K562 (cell line): Measurements from ENCODE around the gene ACOT7. TPM values are rescaled to one million over a fixed set of nuclear protein-coding genes. Genes with fewer than 3 reads are reported as not detected.

Experiments
- ATAC-seq: fragments of 200-7000 bp; cut with Tn5 transposase; 3 replicates; pipeline ENCODE4 v1.9.1; 2020; ENCODE audit warnings: moderate library complexity
- BruUV-seq: library from RNA; stranded (reverse); fragments of 400-500 nt; replicated peaks from 2 replicates; lab custom pipeline; 2021; lab: Mats Ljungman, UMichigan
- CTCF ChIA-PET: fragments of 300-600 bp; formaldehyde crosslinking; extraction: SDS; loops from one replicate; lab custom pipeline; 2021; ENCODE audit warnings: low intra/inter-chr PET ratio; lab: Yijun Ruan, JAX
- POLR2A ChIA-PET: fragments of 300-600, 350-650 bp; sonication (Branson Sonifier 250); formaldehyde crosslinking; extraction: SDS; loops from one replicate; lab custom pipeline; 2021; ENCODE audit warnings: antibody characterized with exemption, inconsistent platforms; lab: Yijun Ruan, JAX
- DNase-seq, 4 experiments: peaks; one replicate each; pipeline versions ENCODE4 v3.0.0 to v3.0.0-alpha.2; 2011 to 2018; ENCODE audit warnings: low spot score in 3 of 4, mixed read lengths in 3 of 4; ENCODE audit errors: extremely low read depth in 1 of 4
- FAIRE-seq: peaks from 2 replicates; lab custom pipeline; 2011; peaks lifted over from hg19 to GRCh38; lab: Jason Lieb, UNC
- H2AFZ ChIP-seq: 2 replicates; pipeline ENCODE4 v1.6.0; 2011; ENCODE audit warnings: low read depth, low read length, control low read depth, inconsistent platforms
- H3K27ac ChIP-seq: fragments of 200-600 bp; 3 replicates; pipeline ENCODE4 v1.8.0; 2011; ENCODE audit warnings: low read depth, mild to moderate bottlenecking, control low read depth, inconsistent platforms, low read length, moderate library complexity, mixed read lengths; ENCODE audit errors: extremely low read depth
- H3K27me3 ChIP-seq, 2 experiments: fragments of 300-600 bp in 1 of 2; 2 replicates in 1 of 2; 3 replicates in 1 of 2; pipeline versions ENCODE4 v1.6.0 to v1.8.0; 2011; ENCODE audit warnings: inconsistent platforms in 2 of 2, low read length in 2 of 2, mild to moderate bottlenecking in 1 of 2, mixed read lengths in 1 of 2, moderate library complexity in 1 of 2; ENCODE audit not compliant: control insufficient read depth in 2 of 2, insufficient read depth in 2 of 2
- H3K36me3 ChIP-seq: fragments of 300-600 bp; 3 replicates; pipeline ENCODE4 v1.8.0; 2011; ENCODE audit warnings: mild to moderate bottlenecking, low read length, inconsistent platforms; ENCODE audit not compliant: control insufficient read depth, insufficient read depth
- H3K4me1 ChIP-seq, 2 experiments: fragments of 200-600 bp in 1 of 2; replicated peaks in 1 of 2; 2 replicates in 1 of 2; 3 replicates in 1 of 2; pipeline versions ENCODE4 v1.5.1 to v1.8.0; 2011; ENCODE audit warnings: inconsistent platforms in 2 of 2, low read length in 2 of 2, mild to moderate bottlenecking in 1 of 2, mixed read lengths in 1 of 2, moderate library complexity in 1 of 2; ENCODE audit not compliant: control insufficient read depth in 2 of 2, insufficient read depth in 2 of 2
- H3K4me2 ChIP-seq: 2 replicates; pipeline ENCODE4 v1.6.1; 2011; ENCODE audit warnings: low read length, control low read depth, inconsistent platforms, mixed read lengths; ENCODE audit not compliant: insufficient read depth
- H3K4me3 ChIP-seq: fragments of 200-600 bp; sonication (generic), shearing (Covaris generic); 2 replicates; pipeline ENCODE4 v1.5.1; 2016; ENCODE audit warnings: control low read depth, inconsistent platforms
- H3K79me2 ChIP-seq: fragments of 200-600 bp; 3 replicates; pipeline ENCODE4 v1.8.0; 2011; ENCODE audit warnings: low read length, inconsistent platforms; ENCODE audit not compliant: control insufficient read depth, insufficient read depth
- H3K9ac ChIP-seq, 2 experiments: 2 replicates each; pipeline versions ENCODE4 v1.6.0 to v1.6.1; 2011; ENCODE audit warnings: low read depth in 2 of 2, low read length in 2 of 2, control low read depth in 1 of 2, inconsistent platforms in 1 of 2, mild to moderate bottlenecking in 1 of 2, mixed read lengths in 1 of 2; ENCODE audit not compliant: insufficient read depth in 1 of 2
- H3K9me1 ChIP-seq: one replicate; pipeline ENCODE4 v1.6.0; 2011; ENCODE audit warnings: inconsistent platforms, mild to moderate bottlenecking, low read length, moderate library complexity; ENCODE audit not compliant: control insufficient read depth, insufficient read depth
- H3K9me3 ChIP-seq: replicated peaks from 2 replicates; pipeline ENCODE4 v1.5.1; 2011; ENCODE audit warnings: low read depth, low read length, inconsistent platforms; ENCODE audit not compliant: control insufficient read depth, insufficient read depth
- H4K20me1 ChIP-seq: replicated peaks from 2 replicates; pipeline ENCODE4 v1.6.1; 2011; ENCODE audit warnings: low read length, inconsistent platforms, mixed read lengths; ENCODE audit not compliant: control insufficient read depth, insufficient read depth
- ATF7 ChIP-seq: fragments of 450-650 bp; IDR thresholded peaks from 2 replicates; pipeline ENCODE4 v1.7.1; 2014; ENCODE audit warnings: mild to moderate bottlenecking, moderate library complexity
- CC2D1A ChIP-seq: fragments of 450-650 bp; IDR thresholded peaks from 2 replicates; pipeline ENCODE4 v1.6.1; 2017; ENCODE audit warnings: mild to moderate bottlenecking
- CREM ChIP-seq: IDR thresholded peaks from 2 replicates; pipeline ENCODE4 v1.6.1; 2014; ENCODE audit warnings: antibody characterized with exemption, low read depth
- ELF4 ChIP-seq: fragments of 450-650 bp; formaldehyde crosslinking; IDR thresholded peaks from 2 replicates; pipeline ENCODE4 v1.4.0; 2022; ENCODE audit warnings: missing genetic modification characterization
- ETV6 ChIP-seq, 3 experiments: fragments of 150-350 bp in 1 of 3; sonication (generic) in 1 of 3; formaldehyde crosslinking in 1 of 3; IDR thresholded peaks; 2 replicates each; pipeline versions ENCODE4 v1.6.1 to v1.8.0; 2014 to 2022; ENCODE audit warnings: borderline replicate concordance in 2 of 3, low read depth in 2 of 3, antibody characterized with exemption in 1 of 3, low read length in 1 of 3, mild to moderate bottlenecking in 1 of 3, missing genetic modification reagents in 1 of 3
- ILK ChIP-seq: fragments of 450-650 bp; IDR thresholded peaks from 2 replicates; pipeline ENCODE4 v1.6.1; 2016; ENCODE audit warnings: missing genetic modification characterization, low read depth, mild to moderate bottlenecking, missing compliant biosample characterization, moderate library complexity, borderline replicate concordance
- KLF1 ChIP-seq: fragments of 450-650 bp; IDR thresholded peaks from 2 replicates; pipeline ENCODE4 v1.6.1; 2016; ENCODE audit warnings: missing genetic modification characterization, missing compliant biosample characterization
- MAZ ChIP-seq, 2 experiments: fragments of 450-650 bp in 1 of 2; sonication (generic) in 1 of 2; formaldehyde crosslinking; IDR thresholded peaks in 1 of 2; conservative IDR thresholded peaks in 1 of 2; 2 replicates each; pipeline versions ENCODE4 v1.4.0 to v1.5.0; 2020; ENCODE audit warnings: mild to moderate bottlenecking in 1 of 2, missing genetic modification reagents in 1 of 2
- MIER1 ChIP-seq: fragments of 450-650 bp; IDR thresholded peaks from 2 replicates; pipeline ENCODE4 v1.6.1; 2016; ENCODE audit warnings: antibody characterized with exemption, mild to moderate bottlenecking, low read depth
- NCOR1 ChIP-seq: fragments of 450-650 bp; IDR thresholded peaks from 2 replicates; pipeline ENCODE4 v1.6.1; 2016; ENCODE audit warnings: mild to moderate bottlenecking, moderate library complexity
- TBP ChIP-seq: optimal IDR thresholded peaks from 2 replicates; pipeline ENCODE3; 2011; ENCODE audit warnings: low read depth, low read length, improper control_type of control experiment
- XRCC4 ChIP-seq: IDR thresholded peaks from one replicate; pipeline ENCODE4 v1.6.1; 2011; ENCODE audit not compliant: insufficient read depth, insufficient read length; ENCODE audit errors: extremely low read depth
- ZNF133 ChIP-seq: fragments of 250-450 bp; sonication (Bioruptor Pico); IDR thresholded peaks from 2 replicates; pipeline ENCODE4 v1.4.0; 2020; ENCODE audit warnings: mild to moderate bottlenecking
- ZNF165 ChIP-seq: fragments of 250-450 bp; sonication (Bioruptor Pico); IDR thresholded peaks from 2 replicates; pipeline ENCODE4 v1.4.0; 2020; ENCODE audit warnings: borderline replicate concordance
- ZSCAN32 ChIP-seq: fragments of 450-650 bp; formaldehyde crosslinking; IDR thresholded peaks from 2 replicates; pipeline ENCODE4 v1.4.0; 2020; ENCODE audit warnings: mild to moderate bottlenecking, moderate library complexity
- WGBS: fragments of 100-300 bp; shearing (Covaris generic); methylation state at CpG from one replicate; pipeline ENCODE4 v1.1.6; 2016; ENCODE audit warnings: low coverage, mixed read lengths; ENCODE audit not compliant: insufficient coverage; ENCODE audit errors: missing lambda C conversion rate; 5-methylcytosine and 5-hydroxymethylcytosine counted together
- in situ Hi-C: fragments of 300-500 bp; cut with MboI; formaldehyde crosslinking; loops from 4 replicates; pipeline ENCODE4 v1.15.0; 2018; ENCODE audit warnings: inconsistent platforms, mixed read lengths
- intact Hi-C: fragments of 100-400 bp; cut with micrococcal nuclease; formaldehyde crosslinking; loops from 2 replicates; pipeline ENCODE4 v1.14.2; 2022
- polyA plus RNA-seq, 8 experiments: library from polyadenylated mRNA; depleted of rRNA in 4 of 8; stranded (reverse) in 5 of 8; unstranded in 3 of 8; fragments of >200 nt; fragmentation: Nextera tagmentation in 2 of 8; fragmentation: Illumina TruSeq in 1 of 8; extraction: Ambion mirVana in 2 of 8; extraction: Trizol in 1 of 8; gene quantifications; 2 replicates each; pipeline versions ENCODE4 v1.2.1 to v1.2.3, GENCODE V29; 2011 to 2014; ENCODE audit warnings: inconsistent platforms in 1 of 8, missing spikeins in 1 of 8
- total RNA-seq, 7 experiments: library from RNA; depleted of rRNA in 6 of 7; stranded (reverse); fragments of >200 nt in 6 of 7; fragmentation: Illumina TruSeq in 2 of 7; extraction: Trizol in 2 of 7; gene quantifications; 2 replicates each; pipeline versions ENCODE4 v1.2.1 to v1.2.3, GENCODE V29; 2011 to 2021; ENCODE audit warnings: low replicate concordance in 1 of 7
- TF ChIP-seq, protein P1 (sequence below), 2 experiments: fragments of 150-350 bp in 1 of 2; IDR thresholded peaks; 2 replicates each; pipeline ENCODE4 v1.6.1; 2012 to 2016; ENCODE audit warnings: low read depth in 2 of 2, low read length in 2 of 2, mild to moderate bottlenecking in 1 of 2, moderate library complexity in 1 of 2

ACOT7 gene
- total and polyA plus RNA-seq, 9 of the 15 experiments (the other 6 are each of a cell fraction or from before 2014, with no cell fraction given): 7.0 to 92.6 (median 37.2) TPM

GRCh38 chr1:6247651-6248050 lies 145.9 kb downstream of the ACOT7 start (continued):
- TF ChIP-seq ZNF165 (CRISPR knock-in tag) (no peak), ETV6 (IDR thresholded peaks at IDR 0.05; ENCODE audit: borderline replicate concordance in 1 of 2, low read depth in 2 of 2, low read length in 1 of 2) (no peak), ETV6 (CRISPR knock-in tag; IDR thresholded peaks at IDR 0.05; ENCODE audit: borderline replicate concordance) (no peak), ELF4 (CRISPR knock-in tag) (no peak), ZSCAN32 (no peak), ILK (tag) (no peak), XRCC4 (no peak), ATF7 (no peak), NCOR1 (no peak)

GRCh38 chr1:6246497-6247467 lies 146.8 kb downstream of the ACOT7 start:
- in situ Hi-C loops: loop anchor here (5.0 kb wide), 1 partner anchor 101 kb away; no protein-coding TSS in a partner anchor
- Histone ChIP-seq H3K4me2 (no peak overlapping the region), H3K9ac (0 out of 4 replicates have a peak overlapping the region, but pooled peaks of 1 of the 2 experiments have one; percentile 11), H3K27ac (no peak overlapping the region), H3K79me2 (no peaks in the 10 kb centered on the region), H2AFZ (no peak overlapping the region), H3K9me1 (peaks cover 7% of the 10 kb centered on the region), H3K4me3 (no peak overlapping the region), H3K27me3 (peaks cover 27 to 69% of the 10 kb centered on the region in 2 experiments), H3K4me1 (peaks cover 5 to 68% of the 10 kb centered on the region in 2 experiments; a peak in 3 of 5 replicates), H4K20me1 (peaks cover 51% of the 10 kb centered on the region), H3K36me3 (no peaks in the 10 kb centered on the region), H3K9me3 (no peaks in the 10 kb centered on the region)
- BruUV-seq: no TSS peak
- ATAC-seq (peak; percentile 86), DNase-seq (peak; percentile 90 to 94 (median 92)), FAIRE-seq (peak; percentile 93)
- intact Hi-C loops: loop anchor here (1.0 to 2.0 kb wide), 5 partner anchors 34 to 193 kb away; no protein-coding TSS in a partner anchor
- ChIA-PET CTCF (interaction anchor here (0.5 to 6.6 kb wide), 17 partner anchors 15 to 250 kb away, joined by 3 to 131 read pairs (median 4); no protein-coding TSS in a partner anchor), POLR2A (interaction anchor here (0.6 to 1.1 kb wide), 11 partner anchors 14 to 1192 kb away, joined by 3 to 4 read pairs (median 3); no protein-coding TSS in a partner anchor)
- WGBS: 2% methylated on average over 30 of the region's 30 CpGs
- TF ChIP-seq CREM (0 out of 2 replicates have a peak, but pooled peaks have one; percentile 18), ZSCAN32 (no peak), KLF1 (tag) (no peak), ZNF133 (no peak), CC2D1A (peak; percentile 94), MAZ (CRISPR knock-in tag; conservative IDR thresholded peaks at IDR 0.05 in 1 of 2, IDR thresholded peaks at IDR 0.05 in 1 of 2) (peak; percentile 70 to 82), MIER1 (peak; percentile 65; the same call in 1 of the 2 replicates), TBP (peak; percentile 36)
- TF ChIP-seq, protein P1, sequence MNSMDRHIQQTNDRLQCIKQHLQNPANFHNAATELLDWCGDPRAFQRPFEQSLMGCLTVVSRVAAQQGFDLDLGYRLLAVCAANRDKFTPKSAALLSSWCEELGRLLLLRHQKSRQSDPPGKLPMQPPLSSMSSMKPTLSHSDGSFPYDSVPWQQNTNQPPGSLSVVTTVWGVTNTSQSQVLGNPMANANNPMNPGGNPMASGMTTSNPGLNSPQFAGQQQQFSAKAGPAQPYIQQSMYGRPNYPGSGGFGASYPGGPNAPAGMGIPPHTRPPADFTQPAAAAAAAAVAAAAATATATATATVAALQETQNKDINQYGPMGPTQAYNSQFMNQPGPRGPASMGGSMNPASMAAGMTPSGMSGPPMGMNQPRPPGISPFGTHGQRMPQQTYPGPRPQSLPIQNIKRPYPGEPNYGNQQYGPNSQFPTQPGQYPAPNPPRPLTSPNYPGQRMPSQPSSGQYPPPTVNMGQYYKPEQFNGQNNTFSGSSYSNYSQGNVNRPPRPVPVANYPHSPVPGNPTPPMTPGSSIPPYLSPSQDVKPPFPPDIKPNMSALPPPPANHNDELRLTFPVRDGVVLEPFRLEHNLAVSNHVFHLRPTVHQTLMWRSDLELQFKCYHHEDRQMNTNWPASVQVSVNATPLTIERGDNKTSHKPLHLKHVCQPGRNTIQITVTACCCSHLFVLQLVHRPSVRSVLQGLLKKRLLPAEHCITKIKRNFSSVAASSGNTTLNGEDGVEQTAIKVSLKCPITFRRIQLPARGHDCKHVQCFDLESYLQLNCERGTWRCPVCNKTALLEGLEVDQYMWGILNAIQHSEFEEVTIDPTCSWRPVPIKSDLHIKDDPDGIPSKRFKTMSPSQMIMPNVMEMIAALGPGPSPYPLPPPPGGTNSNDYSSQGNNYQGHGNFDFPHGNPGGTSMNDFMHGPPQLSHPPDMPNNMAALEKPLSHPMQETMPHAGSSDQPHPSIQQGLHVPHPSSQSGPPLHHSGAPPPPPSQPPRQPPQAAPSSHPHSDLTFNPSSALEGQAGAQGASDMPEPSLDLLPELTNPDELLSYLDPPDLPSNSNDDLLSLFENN (IDR thresholded peaks at IDR 0.05; ENCODE audit: low read depth in 2 of 2, low read length in 2 of 2): peak in 1 of 2 experiments; percentile 51; a peak in 1 of 4 replicates
